GM18526 (cell line): ENCODE results near the gene UPF2.

Source experiments
- POLR2A ChIP-seq: IDR thresholded peaks from 3 replicates; pipeline ENCODE4 v1.6.1; 2011; ENCODE audit not compliant: insufficient read length; ENCODE audit errors: extremely low read depth

The UPF2 gene

GRCh38 chr10:11884706-11885423 lies 157.7 kb downstream of the UPF2 start:
- TF ChIP-seq POLR2A, result no peak

GRCh38 chr10:11882646-11883375 lies 159.8 kb downstream of the UPF2 start:
- TF ChIP-seq POLR2A, result no peak

GRCh38 chr10:11881477-11882417 lies 160.9 kb downstream of the UPF2 start:
- no peak for TF ChIP-seq POLR2A

GRCh38 chr10:11881030-11881476 lies 161.6 kb downstream of the UPF2 start:
- no peak for TF ChIP-seq POLR2A

- TF ChIP-seq POLR2A, result no peak
Measured at GRCh38 chr10:11880151-11881029, 162.2 kb downstream of the UPF2 start.

GRCh38 chr10:11879387-11880094 lies 163.1 kb downstream of the UPF2 start:
- TF ChIP-seq POLR2A, result no peak

- TF ChIP-seq POLR2A, result no peak
Measured at GRCh38 chr10:11878776-11879175, 163.8 kb downstream of the UPF2 start.

GRCh38 chr10:11877591-11877905 lies 165.1 kb downstream of the UPF2 start:
- no peak for TF ChIP-seq POLR2A

GRCh38 chr10:11876805-11877590 lies 165.6 kb downstream of the UPF2 start:
- no peak for TF ChIP-seq POLR2A

- TF ChIP-seq POLR2A, result no peak
Measured at GRCh38 chr10:11876324-11876723, 166.3 kb downstream of the UPF2 start.

GRCh38 chr10:11875494-11876281 lies 166.9 kb downstream of the UPF2 start:
- TF ChIP-seq POLR2A, result no peak
